Subcutaneous adipose tissue (tissue), 4 donors: ENCODE data around the gene C1QTNF8. TPM values are rescaled to one million over a fixed set of nuclear protein-coding genes. Genes with fewer than 3 reads are reported as not detected.

Source experiments
- total RNA-seq, 4 donors: library from RNA; depleted of rRNA; stranded (reverse); fragments of >200 nt; gene quantifications; one replicate each; pipeline ENCODE4 v1.1.0, GENCODE V29; 2016
- TF ChIP-seq, protein P1 (sequence below): fragments of 450-650 bp; IDR thresholded peaks from one replicate; pipeline ENCODE4 v1.5.1; 2016; ENCODE audit warnings: low read depth, mild to moderate bottlenecking, control low read depth, antibody characterized with exemption, moderate library complexity

The C1QTNF8 gene
- total RNA-seq, 4 donors from 2014 or later = not detected

DNA sequence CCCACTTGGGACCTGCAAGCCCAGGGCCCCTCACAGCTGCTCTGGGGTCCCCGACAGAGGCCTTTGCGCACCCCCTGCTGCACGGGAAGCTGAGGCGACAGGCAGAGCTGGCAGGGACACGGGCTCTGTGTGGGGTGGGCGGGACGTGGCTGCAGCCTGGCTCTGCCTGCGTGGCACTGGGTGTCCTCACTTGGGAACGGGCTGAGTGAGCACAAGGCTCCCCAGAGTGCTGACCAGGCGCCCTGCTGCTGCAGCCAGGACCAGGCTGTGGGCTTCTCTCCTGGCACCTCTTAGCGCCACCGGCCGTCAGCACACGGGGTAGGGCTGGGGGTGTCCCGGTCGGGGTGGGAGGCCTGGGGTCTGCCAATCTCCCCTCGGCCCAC, 6.6 kb downstream of the C1QTNF8 start:
- TF ChIP-seq, protein P1, sequence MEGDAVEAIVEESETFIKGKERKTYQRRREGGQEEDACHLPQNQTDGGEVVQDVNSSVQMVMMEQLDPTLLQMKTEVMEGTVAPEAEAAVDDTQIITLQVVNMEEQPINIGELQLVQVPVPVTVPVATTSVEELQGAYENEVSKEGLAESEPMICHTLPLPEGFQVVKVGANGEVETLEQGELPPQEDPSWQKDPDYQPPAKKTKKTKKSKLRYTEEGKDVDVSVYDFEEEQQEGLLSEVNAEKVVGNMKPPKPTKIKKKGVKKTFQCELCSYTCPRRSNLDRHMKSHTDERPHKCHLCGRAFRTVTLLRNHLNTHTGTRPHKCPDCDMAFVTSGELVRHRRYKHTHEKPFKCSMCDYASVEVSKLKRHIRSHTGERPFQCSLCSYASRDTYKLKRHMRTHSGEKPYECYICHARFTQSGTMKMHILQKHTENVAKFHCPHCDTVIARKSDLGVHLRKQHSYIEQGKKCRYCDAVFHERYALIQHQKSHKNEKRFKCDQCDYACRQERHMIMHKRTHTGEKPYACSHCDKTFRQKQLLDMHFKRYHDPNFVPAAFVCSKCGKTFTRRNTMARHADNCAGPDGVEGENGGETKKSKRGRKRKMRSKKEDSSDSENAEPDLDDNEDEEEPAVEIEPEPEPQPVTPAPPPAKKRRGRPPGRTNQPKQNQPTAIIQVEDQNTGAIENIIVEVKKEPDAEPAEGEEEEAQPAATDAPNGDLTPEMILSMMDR = no peak

DNA sequence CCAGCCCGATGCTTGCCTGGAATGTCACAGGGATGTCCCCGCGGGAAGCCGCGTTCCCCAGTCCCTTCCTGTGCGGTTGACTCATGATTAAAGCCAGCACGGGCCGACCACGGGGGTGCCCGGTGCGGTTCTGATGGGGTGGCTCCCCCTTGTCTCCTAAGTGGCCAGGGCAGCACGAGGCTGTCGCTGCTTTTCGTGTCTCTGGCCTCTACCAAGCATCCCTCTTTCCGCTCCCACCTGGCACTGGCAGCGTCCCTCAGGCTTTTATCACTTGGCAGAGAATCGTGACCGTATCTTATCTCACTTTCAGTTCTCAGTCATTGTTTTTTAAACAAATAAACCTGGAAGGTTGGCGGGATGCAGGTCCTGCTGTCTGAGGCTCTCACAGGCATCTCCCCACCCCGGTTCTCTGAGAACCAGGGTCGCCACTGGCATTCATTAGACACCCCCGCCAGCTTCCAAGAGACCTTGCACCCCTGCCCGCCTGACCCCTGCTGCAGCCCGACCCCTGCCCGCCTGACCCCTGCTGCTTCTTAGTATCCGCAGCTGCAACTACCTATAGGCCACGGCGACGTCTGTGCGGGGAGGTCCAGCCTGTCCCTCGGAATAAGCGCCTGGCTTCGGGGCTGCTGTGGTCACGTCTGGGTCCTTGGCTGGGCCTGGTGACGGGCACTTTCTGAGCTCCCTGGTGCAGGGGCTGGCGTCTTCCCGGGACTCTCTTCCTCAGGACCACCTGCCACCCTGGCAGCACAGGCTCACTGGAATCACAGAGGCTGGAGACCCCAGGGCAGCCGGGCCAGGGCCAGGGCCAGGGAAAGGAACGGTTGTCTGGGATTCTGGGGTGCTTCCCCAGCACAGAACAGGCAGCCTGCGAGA, 7.5 kb downstream of the C1QTNF8 start:
- TF ChIP-seq, protein P1 = no peak

DNA sequence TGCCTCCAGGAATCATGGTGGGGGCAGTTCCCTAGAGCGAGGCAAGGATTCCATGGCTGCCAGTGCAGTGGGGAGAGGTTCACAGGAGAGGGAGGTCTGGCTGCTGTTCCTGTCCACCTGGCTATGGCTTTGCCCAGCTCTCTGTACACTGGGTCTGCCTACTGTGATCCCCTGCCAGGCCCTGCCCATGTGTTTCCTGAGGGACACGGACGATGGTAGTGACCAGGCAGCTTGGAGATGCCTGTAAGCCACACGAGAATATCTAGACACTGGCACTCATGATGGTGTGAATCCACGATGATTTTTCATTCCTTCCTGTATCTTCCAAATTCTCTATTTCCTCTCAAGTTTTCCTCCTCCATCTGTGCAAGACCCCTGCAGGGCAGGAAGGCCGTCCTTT, 11.1 kb downstream of the C1QTNF8 start:
- TF ChIP-seq, protein P1 = no peak

DNA sequence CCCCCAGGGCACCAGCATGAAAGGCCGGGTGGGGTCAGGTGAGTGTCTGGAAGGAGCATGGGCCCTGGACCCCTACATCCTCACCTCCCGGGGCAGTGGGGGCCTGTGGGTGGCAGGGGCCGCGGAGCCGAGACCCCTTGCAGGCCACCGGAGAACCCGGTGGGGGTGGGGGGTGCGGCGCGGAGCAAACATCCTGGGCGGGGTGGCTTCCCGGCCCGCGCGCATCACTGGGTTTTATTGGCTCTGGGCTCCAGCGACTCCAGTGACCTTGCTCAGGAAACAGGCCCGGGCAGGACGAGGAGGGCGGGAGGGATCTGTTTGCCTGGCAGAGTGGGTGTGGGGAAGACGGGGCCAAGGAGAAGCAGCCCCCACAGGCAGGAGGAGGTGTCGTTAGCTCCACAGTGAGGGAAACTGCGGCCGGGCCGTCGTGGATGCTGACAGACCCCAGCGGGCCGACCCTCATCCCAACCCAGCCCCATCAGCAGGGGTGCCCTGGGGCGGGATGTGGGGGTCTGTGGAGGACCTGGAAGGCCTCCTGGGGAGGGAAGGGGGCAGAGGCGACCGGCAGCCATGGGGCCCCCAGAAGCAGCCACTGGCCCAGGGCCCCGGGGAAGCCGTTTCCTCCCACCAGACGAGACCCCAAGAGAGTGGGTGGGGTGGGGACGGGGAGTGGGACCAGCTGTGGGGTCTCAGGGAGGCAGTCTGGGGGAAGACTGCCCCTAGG, 12.9 kb downstream of the C1QTNF8 start:
- TF ChIP-seq, protein P1 = no peak

DNA sequence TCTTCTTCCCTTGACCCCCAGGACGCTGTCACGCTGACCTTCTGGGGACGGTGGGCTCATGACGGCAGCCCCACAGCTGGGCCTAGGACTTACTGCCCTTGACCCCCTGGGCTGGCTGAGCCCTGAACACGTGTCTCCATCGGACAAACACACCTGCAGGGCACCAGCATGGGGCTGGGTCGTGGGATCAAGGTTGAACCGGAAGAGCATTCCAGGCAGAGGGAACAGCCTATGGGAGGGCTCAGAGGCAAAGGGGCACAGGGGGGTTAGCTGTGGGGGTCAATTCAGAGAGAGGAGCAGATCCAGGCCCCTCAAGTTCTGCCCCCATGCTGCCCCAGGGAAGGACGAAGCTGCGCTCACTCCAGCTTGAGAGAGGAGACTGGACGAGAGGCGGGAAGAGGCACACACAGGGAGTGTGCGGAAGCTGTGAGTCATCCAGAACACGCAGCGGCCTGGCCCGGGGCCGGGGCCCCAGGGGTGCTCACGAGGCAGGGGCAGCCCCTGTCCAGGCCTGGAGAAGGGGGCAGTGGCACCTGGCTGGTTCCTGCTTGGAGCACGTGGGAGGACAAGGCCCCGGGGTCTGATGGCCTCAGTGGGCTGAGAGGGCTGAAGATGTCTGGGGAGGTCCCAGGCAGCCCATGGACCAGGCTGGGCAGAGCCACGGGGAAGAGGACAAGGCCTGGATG, 13.6 kb downstream of the C1QTNF8 start:
- TF ChIP-seq, protein P1 = no peak

DNA sequence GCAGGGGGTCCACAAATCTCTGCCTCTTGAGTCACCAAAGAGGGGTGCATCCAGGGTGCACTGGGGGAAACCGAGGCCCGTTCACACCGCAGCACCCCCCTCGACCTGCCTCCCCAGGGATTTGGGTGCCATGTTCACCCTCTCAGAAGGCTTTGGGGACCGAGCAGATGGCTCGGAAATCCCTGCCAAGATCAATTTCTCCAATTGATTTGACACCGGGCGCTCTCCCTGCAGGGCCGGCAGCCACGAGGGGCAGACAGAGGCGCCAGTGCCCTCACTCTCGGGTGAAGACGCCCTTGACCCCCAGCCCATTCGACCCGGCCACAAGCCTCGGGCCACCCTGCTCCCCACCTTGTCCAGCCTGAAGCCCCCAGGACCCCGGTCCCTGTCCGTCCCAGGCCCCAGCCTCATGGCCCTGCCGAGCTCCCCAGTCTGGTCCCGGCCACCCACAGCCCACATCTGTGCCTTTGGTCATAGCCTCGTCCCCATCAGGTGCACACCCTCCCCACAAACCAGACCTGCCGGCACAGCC, 14.2 kb downstream of the C1QTNF8 start:
- TF ChIP-seq, protein P1 = no peak
